GM12872 (cell line): ENCODE measurements around the gene C2orf78.

Experiments used
- CTCF ChIP-seq: IDR thresholded peaks from 3 replicates; pipeline ENCODE4 v1.5.1; 2011; ENCODE audit warnings: low read depth, mild to moderate bottlenecking, low read length, moderate library complexity; ENCODE audit not compliant: insufficient read depth

Gene C2orf78

GRCh38 chr2:73836141-73836943, 52.4 kb downstream of the C2orf78 start:
- no peak for TF ChIP-seq CTCF

DNA sequence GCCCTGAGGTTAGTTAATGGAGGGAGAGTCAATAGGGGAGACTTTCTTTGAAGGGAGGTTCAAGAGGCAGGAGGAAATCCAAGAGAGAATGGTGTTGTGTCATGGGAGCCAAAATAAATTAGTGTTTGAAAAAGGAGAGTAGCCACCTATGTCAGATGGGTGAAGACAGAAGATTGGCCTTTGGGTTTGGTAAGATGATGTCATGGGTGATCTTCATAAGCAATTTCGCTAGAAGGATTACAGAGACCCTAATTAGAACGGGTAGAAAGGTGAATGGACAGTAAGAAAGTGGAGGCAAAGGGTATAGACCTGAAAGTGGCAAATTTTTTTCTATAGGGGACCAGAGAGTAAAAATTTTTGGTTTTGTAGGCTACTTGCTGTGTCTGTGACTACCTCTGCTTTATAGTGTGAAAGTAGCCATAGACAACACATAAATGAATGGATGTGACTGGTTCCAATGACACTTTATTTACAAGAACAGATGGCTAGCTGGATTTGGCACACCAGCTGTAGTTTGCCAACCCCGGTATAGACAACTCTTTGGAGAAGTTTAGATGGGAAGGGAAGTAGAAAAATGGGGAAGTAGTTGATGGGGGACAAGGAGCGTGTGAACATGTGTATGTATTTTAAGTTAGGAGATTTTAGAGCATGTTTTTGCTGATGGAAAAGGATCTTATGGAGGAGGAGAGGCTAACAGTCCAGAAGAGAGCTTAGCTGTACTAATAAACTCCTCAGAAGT, 54.0 kb downstream of the C2orf78 start:
- no peak for TF ChIP-seq CTCF

DNA sequence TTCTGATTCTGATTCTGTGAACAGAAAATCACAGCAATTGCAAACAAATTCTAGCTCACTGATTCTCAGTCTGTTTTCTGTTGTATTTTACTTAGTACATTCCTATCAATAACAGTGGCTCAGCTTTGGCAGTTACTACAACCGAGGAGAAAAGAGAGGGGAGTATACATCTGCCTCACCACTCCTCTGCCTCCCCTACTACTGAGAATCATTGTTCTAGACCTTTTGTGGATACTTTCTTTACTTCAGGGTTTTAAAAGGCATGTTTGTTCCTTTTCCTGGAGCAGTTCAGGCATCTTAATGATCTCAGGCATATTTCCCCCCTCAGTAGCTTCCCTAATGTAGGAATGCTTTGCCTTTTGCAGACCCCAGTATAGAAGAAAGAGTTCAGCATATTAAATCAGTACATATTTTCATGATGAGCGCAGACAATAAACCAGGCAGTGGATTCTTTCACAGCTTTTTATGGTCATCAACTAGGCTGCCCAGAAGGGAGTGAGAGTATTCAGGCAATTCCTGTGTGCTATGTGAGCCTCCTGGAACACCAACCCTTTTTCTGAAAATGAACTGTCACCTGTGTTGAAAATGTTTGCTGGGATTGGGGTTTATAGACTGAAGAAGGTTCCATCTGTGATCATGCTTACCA, 55.0 kb downstream of the C2orf78 start:
- no peak for TF ChIP-seq CTCF

GRCh38 chr2:73839653-73840411, 55.8 kb downstream of the C2orf78 start:
- TF ChIP-seq CTCF, result no peak

- no peak for TF ChIP-seq CTCF
Observed at GRCh38 chr2:73841912-73842738, 58.1 kb downstream of the C2orf78 start.

DNA sequence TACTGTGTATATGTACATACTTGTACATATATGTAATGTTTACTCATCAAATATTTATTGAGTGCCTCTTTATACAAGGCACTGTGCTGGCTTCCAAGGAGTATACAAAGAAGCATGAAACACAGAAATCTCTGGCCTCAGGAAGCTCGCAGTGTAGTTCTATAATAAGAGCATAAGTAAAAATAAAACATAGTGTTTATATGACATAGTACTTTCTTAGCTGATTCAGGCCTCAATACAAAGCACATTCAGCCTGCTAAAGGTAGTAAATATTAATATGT, 58.7 kb downstream of the C2orf78 start:
- TF ChIP-seq CTCF, result no peak

- no peak for TF ChIP-seq CTCF
Observed at GRCh38 chr2:73844087-73844486, 60.1 kb downstream of the C2orf78 start.
